GM23338 (cell line): ENCODE results near the gene FOXA2. TPM values are rescaled to one million over a fixed set of nuclear protein-coding genes. Genes with fewer than 3 reads are reported as not detected.
A peak's percentile ranks its signal among the peaks of the same experiment; 100 is the strongest.

ENCODE experiments used
- ATAC-seq: fragments of 200-7000 bp; cut with Tn5 transposase; 3 replicates; pipeline ENCODE4 v1.9.1; 2020
- DNase-seq: peaks from one replicate; pipeline ENCODE4 v3.0.0-alpha.2; 2015; ENCODE audit warnings: low spot score
- H2AFZ ChIP-seq: fragments of 200-600 bp; sonication (generic); 2 replicates; pipeline ENCODE4 v1.8.0; 2016; ENCODE audit warnings: antibody characterized with exemption, mild to moderate bottlenecking, moderate library complexity
- H3F3A ChIP-seq: fragments of 200-600 bp; sonication (generic); replicated peaks from 2 replicates; pipeline ENCODE4 v1.8.0; 2017; ENCODE audit warnings: antibody characterized with exemption, mixed run types, low read depth
- H3K27ac ChIP-seq: fragments of 200-600 bp; sonication (generic); 2 replicates; pipeline ENCODE4 v1.6.1; 2016; ENCODE audit warnings: low read depth
- H3K27me3 ChIP-seq: fragments of 200-600 bp; sonication (generic); 2 replicates; pipeline ENCODE4 v1.8.0; 2016; ENCODE audit warnings: mild to moderate bottlenecking, mixed run types, moderate library complexity; ENCODE audit not compliant: insufficient read depth
- H3K36me3 ChIP-seq: fragments of 200-600 bp; sonication (generic); 2 replicates; pipeline ENCODE4 v1.8.0; 2016; ENCODE audit warnings: mild to moderate bottlenecking; ENCODE audit not compliant: insufficient read depth
- H3K4me1 ChIP-seq: fragments of 200-600 bp; sonication (generic); 2 replicates; pipeline ENCODE4 v1.8.0; 2016; ENCODE audit warnings: mild to moderate bottlenecking, moderate library complexity; ENCODE audit not compliant: insufficient read depth
- H3K4me2 ChIP-seq: fragments of 200-600 bp; sonication (generic); 2 replicates; pipeline ENCODE4 v1.7.1; 2017; ENCODE audit warnings: mixed run types
- H3K4me3 ChIP-seq: fragments of 200-600 bp; sonication (generic); 2 replicates; pipeline ENCODE4 v1.6.1; 2016; ENCODE audit warnings: mixed run types
- H3K79me2 ChIP-seq: fragments of 200-600 bp; sonication (generic); replicated peaks from 2 replicates; pipeline ENCODE4 v1.8.0; 2017; ENCODE audit warnings: mild to moderate bottlenecking; ENCODE audit not compliant: insufficient read depth
- H3K9me2 ChIP-seq: fragments of 200-600 bp; sonication (generic); 2 replicates; pipeline ENCODE4 v1.8.0; 2017; ENCODE audit not compliant: insufficient read depth
- H4K20me1 ChIP-seq: fragments of 200-600 bp; sonication (generic); replicated peaks from 2 replicates; pipeline ENCODE4 v1.8.0; 2017; ENCODE audit warnings: mild to moderate bottlenecking; ENCODE audit not compliant: insufficient read depth
- H3K27ac Mint-ChIP-seq: 2 replicates; pipeline ENCODE4 v1.8.0; 2020; ENCODE audit warnings: inconsistent platforms, mild to moderate bottlenecking, moderate library complexity, mixed read lengths
- H3K27me3 Mint-ChIP-seq: 3 replicates; pipeline ENCODE4 v1.8.0; 2022; ENCODE audit warnings: low read depth, mild to moderate bottlenecking, moderate library complexity, mixed read lengths, inconsistent platforms; ENCODE audit not compliant: insufficient read depth, poor library complexity
- H3K36me3 Mint-ChIP-seq: 3 replicates; pipeline ENCODE4 v1.8.0; 2021; ENCODE audit warnings: low read depth, mild to moderate bottlenecking, inconsistent platforms, moderate library complexity, mixed read lengths
- H3K4me1 Mint-ChIP-seq: 3 replicates; pipeline ENCODE4 v1.8.0; 2020; ENCODE audit warnings: mild to moderate bottlenecking, inconsistent platforms, mixed read lengths
- H3K4me3 Mint-ChIP-seq: 3 replicates; pipeline ENCODE4 v1.8.0; 2021; ENCODE audit warnings: moderate library complexity, mild to moderate bottlenecking, inconsistent platforms, mixed read lengths
- H3K9me3 Mint-ChIP-seq: 3 replicates; pipeline ENCODE4 v1.8.0; 2020; ENCODE audit warnings: moderate library complexity, mild to moderate bottlenecking, inconsistent platforms, mixed read lengths
- CREB1 ChIP-seq: fragments of 250-450 bp; sonication (Bioruptor Pico); IDR thresholded peaks from 2 replicates; pipeline ENCODE4 v1.5.0; 2020; ENCODE audit warnings: low read depth, mild to moderate bottlenecking, moderate library complexity
- EZH2 ChIP-seq: fragments of 200-600 bp; sonication (generic); IDR thresholded peaks from one replicate; pipeline ENCODE4 v1.8.0; 2017; ENCODE audit warnings: antibody characterized with exemption, mild to moderate bottlenecking, low read depth; ENCODE audit not compliant: unreplicated experiment
- EZH2phosphoT487 ChIP-seq: fragments of 200-600 bp; sonication (generic); IDR thresholded peaks from one replicate; pipeline ENCODE4 v1.8.1; 2018; ENCODE audit warnings: antibody characterized with exemption; ENCODE audit not compliant: unreplicated experiment
- JUNB ChIP-seq: IDR thresholded peaks from one replicate; pipeline ENCODE4 v1.6.1; 2016; ENCODE audit warnings: antibody characterized with exemption; ENCODE audit not compliant: unreplicated experiment
- POLR2AphosphoS5 ChIP-seq: IDR thresholded peaks from 2 replicates; pipeline ENCODE4 v1.6.1; 2016; ENCODE audit warnings: antibody characterized with exemption, low read depth
- STAT1 ChIP-seq: IDR thresholded peaks from one replicate; pipeline ENCODE4 v1.6.1; 2016; ENCODE audit warnings: antibody characterized with exemption; ENCODE audit not compliant: unreplicated experiment
- ZNF114 ChIP-seq: fragments of 250-450 bp; sonication (Bioruptor Pico); IDR thresholded peaks from 2 replicates; pipeline ENCODE4 v1.5.0; 2020; ENCODE audit warnings: mild to moderate bottlenecking, moderate library complexity
- ZNF331 ChIP-seq: fragments of 250-450 bp; sonication (Bioruptor Pico); IDR thresholded peaks from 2 replicates; pipeline ENCODE4 v1.5.0; 2020; ENCODE audit warnings: low read depth, mild to moderate bottlenecking, moderate library complexity
- polyA plus RNA-seq: library from polyadenylated mRNA; unstranded; fragments of >200 nt; fragmentation: Nextera tagmentation; extraction: Ambion mirVana; gene quantifications from 2 replicates; pipeline ENCODE4 v1.2.1, GENCODE V29; 2016
- total RNA-seq: library from RNA; depleted of rRNA; stranded (reverse); fragments of >200 nt; shearing (Covaris generic); gene quantifications from 2 replicates; pipeline ENCODE4 v1.2.3, GENCODE V29; 2014
- TF ChIP-seq, protein P1 (sequence below), 2 experiments: fragments of 200-600 bp in 1 of 2; sonication (generic) in 1 of 2; conservative IDR thresholded peaks; 2 replicates each; pipeline versions ENCODE4 v1.5.1 to v1.6.1; 2016 to 2017; ENCODE audit warnings: antibody characterized with exemption in 2 of 2, low read depth in 2 of 2, mild to moderate bottlenecking in 2 of 2, moderate library complexity in 1 of 2
- TF ChIP-seq, protein P2 (sequence below): IDR thresholded peaks from one replicate; pipeline ENCODE4 v1.6.1; 2018; ENCODE audit warnings: antibody characterized with exemption; ENCODE audit not compliant: unreplicated experiment
- TF ChIP-seq, protein P3 (sequence below): IDR thresholded peaks from 2 replicates; pipeline ENCODE4 v1.6.1; 2016; ENCODE audit warnings: antibody characterized with exemption
- TF ChIP-seq, protein P4 (sequence below): fragments of 250-450 bp; sonication (Bioruptor Pico); IDR thresholded peaks from 2 replicates; pipeline ENCODE4 v1.5.0; 2020; ENCODE audit warnings: mild to moderate bottlenecking, moderate library complexity

Gene FOXA2
- total and polyA plus RNA-seq, 2 experiments from 2014 or later = not detected

DNA sequence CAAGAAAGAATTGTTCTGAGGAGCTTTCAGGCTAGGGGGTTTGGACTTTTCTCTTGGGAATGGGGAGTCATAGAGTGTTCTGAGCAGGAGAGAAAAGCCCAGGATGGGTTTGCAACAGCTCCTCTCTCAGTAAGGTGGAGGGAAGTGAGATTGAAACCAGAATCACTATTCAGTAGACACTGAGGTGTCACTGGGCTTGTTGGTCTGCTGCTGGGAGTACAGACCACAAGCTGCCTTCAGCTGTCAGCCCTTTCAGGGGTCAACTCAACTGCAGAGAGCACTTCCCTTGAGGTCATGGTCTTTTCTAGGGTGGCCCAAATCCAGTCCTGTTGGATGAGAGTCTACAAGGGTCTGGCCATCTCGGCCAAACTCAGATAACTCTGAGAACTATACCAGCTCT lies 12.9 kb upstream of the FOXA2 start (continued):
- TF ChIP-seq, protein P1, sequence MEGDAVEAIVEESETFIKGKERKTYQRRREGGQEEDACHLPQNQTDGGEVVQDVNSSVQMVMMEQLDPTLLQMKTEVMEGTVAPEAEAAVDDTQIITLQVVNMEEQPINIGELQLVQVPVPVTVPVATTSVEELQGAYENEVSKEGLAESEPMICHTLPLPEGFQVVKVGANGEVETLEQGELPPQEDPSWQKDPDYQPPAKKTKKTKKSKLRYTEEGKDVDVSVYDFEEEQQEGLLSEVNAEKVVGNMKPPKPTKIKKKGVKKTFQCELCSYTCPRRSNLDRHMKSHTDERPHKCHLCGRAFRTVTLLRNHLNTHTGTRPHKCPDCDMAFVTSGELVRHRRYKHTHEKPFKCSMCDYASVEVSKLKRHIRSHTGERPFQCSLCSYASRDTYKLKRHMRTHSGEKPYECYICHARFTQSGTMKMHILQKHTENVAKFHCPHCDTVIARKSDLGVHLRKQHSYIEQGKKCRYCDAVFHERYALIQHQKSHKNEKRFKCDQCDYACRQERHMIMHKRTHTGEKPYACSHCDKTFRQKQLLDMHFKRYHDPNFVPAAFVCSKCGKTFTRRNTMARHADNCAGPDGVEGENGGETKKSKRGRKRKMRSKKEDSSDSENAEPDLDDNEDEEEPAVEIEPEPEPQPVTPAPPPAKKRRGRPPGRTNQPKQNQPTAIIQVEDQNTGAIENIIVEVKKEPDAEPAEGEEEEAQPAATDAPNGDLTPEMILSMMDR (conservative IDR thresholded peaks at IDR 0.05; ENCODE audit: low read depth in 2 of 2) = no peak
- TF ChIP-seq JUNB (no peak), EZH2phosphoT487 (no peak)

DNA sequence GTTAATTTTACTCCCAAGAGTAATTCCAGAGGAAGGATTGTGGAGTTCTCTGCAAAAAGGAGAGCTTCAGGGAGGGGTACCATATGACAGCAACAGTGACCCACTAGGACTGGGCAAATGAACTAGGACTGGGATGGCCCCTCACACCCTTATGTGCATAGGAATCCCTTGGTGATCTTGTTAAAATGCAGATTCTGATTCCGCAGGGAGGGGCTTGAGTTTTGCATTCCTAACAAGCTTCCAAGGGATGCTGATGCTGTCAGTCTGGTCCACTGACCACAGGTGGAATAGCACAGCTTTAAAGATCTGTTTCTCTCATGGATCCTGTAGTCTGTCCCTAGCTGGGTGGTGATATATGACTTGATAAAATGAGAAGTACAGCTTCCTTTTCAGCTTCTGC lies 6.3 kb upstream of the FOXA2 start:
- H3K4me1 Mint-ChIP-seq = peaks cover 51% of the 10 kb centered on the region
- H3K36me3 Mint-ChIP-seq = no peaks in the 10 kb centered on the region; the same call in 2 of the 3 replicates
- peaks cover 5% of the 10 kb centered on the region; the same call in 2 of the 3 replicates for H3K9me3 Mint-ChIP-seq
- H3F3A ChIP-seq = peaks cover 5% of the 10 kb centered on the region; the same call in 1 of the 2 replicates
- peaks cover 71% of the 10 kb centered on the region for H3K27me3 ChIP-seq
- no peak for TF ChIP-seq EZH2
- no peak for TF ChIP-seq POLR2AphosphoS5
- TF ChIP-seq ZNF331 = no peak
- no peak for TF ChIP-seq JUNB
- TF ChIP-seq, protein P2, sequence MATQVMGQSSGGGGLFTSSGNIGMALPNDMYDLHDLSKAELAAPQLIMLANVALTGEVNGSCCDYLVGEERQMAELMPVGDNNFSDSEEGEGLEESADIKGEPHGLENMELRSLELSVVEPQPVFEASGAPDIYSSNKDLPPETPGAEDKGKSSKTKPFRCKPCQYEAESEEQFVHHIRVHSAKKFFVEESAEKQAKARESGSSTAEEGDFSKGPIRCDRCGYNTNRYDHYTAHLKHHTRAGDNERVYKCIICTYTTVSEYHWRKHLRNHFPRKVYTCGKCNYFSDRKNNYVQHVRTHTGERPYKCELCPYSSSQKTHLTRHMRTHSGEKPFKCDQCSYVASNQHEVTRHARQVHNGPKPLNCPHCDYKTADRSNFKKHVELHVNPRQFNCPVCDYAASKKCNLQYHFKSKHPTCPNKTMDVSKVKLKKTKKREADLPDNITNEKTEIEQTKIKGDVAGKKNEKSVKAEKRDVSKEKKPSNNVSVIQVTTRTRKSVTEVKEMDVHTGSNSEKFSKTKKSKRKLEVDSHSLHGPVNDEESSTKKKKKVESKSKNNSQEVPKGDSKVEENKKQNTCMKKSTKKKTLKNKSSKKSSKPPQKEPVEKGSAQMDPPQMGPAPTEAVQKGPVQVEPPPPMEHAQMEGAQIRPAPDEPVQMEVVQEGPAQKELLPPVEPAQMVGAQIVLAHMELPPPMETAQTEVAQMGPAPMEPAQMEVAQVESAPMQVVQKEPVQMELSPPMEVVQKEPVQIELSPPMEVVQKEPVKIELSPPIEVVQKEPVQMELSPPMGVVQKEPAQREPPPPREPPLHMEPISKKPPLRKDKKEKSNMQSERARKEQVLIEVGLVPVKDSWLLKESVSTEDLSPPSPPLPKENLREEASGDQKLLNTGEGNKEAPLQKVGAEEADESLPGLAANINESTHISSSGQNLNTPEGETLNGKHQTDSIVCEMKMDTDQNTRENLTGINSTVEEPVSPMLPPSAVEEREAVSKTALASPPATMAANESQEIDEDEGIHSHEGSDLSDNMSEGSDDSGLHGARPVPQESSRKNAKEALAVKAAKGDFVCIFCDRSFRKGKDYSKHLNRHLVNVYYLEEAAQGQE = no peak
- no peak for TF ChIP-seq STAT1
- TF ChIP-seq, protein P3, sequence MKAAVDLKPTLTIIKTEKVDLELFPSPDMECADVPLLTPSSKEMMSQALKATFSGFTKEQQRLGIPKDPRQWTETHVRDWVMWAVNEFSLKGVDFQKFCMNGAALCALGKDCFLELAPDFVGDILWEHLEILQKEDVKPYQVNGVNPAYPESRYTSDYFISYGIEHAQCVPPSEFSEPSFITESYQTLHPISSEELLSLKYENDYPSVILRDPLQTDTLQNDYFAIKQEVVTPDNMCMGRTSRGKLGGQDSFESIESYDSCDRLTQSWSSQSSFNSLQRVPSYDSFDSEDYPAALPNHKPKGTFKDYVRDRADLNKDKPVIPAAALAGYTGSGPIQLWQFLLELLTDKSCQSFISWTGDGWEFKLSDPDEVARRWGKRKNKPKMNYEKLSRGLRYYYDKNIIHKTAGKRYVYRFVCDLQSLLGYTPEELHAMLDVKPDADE = no peak
- TF ChIP-seq ZNF114 = no peak
- no peak for TF ChIP-seq CREB1 (CRISPR knock-in tag)
- TF ChIP-seq, protein P4, sequence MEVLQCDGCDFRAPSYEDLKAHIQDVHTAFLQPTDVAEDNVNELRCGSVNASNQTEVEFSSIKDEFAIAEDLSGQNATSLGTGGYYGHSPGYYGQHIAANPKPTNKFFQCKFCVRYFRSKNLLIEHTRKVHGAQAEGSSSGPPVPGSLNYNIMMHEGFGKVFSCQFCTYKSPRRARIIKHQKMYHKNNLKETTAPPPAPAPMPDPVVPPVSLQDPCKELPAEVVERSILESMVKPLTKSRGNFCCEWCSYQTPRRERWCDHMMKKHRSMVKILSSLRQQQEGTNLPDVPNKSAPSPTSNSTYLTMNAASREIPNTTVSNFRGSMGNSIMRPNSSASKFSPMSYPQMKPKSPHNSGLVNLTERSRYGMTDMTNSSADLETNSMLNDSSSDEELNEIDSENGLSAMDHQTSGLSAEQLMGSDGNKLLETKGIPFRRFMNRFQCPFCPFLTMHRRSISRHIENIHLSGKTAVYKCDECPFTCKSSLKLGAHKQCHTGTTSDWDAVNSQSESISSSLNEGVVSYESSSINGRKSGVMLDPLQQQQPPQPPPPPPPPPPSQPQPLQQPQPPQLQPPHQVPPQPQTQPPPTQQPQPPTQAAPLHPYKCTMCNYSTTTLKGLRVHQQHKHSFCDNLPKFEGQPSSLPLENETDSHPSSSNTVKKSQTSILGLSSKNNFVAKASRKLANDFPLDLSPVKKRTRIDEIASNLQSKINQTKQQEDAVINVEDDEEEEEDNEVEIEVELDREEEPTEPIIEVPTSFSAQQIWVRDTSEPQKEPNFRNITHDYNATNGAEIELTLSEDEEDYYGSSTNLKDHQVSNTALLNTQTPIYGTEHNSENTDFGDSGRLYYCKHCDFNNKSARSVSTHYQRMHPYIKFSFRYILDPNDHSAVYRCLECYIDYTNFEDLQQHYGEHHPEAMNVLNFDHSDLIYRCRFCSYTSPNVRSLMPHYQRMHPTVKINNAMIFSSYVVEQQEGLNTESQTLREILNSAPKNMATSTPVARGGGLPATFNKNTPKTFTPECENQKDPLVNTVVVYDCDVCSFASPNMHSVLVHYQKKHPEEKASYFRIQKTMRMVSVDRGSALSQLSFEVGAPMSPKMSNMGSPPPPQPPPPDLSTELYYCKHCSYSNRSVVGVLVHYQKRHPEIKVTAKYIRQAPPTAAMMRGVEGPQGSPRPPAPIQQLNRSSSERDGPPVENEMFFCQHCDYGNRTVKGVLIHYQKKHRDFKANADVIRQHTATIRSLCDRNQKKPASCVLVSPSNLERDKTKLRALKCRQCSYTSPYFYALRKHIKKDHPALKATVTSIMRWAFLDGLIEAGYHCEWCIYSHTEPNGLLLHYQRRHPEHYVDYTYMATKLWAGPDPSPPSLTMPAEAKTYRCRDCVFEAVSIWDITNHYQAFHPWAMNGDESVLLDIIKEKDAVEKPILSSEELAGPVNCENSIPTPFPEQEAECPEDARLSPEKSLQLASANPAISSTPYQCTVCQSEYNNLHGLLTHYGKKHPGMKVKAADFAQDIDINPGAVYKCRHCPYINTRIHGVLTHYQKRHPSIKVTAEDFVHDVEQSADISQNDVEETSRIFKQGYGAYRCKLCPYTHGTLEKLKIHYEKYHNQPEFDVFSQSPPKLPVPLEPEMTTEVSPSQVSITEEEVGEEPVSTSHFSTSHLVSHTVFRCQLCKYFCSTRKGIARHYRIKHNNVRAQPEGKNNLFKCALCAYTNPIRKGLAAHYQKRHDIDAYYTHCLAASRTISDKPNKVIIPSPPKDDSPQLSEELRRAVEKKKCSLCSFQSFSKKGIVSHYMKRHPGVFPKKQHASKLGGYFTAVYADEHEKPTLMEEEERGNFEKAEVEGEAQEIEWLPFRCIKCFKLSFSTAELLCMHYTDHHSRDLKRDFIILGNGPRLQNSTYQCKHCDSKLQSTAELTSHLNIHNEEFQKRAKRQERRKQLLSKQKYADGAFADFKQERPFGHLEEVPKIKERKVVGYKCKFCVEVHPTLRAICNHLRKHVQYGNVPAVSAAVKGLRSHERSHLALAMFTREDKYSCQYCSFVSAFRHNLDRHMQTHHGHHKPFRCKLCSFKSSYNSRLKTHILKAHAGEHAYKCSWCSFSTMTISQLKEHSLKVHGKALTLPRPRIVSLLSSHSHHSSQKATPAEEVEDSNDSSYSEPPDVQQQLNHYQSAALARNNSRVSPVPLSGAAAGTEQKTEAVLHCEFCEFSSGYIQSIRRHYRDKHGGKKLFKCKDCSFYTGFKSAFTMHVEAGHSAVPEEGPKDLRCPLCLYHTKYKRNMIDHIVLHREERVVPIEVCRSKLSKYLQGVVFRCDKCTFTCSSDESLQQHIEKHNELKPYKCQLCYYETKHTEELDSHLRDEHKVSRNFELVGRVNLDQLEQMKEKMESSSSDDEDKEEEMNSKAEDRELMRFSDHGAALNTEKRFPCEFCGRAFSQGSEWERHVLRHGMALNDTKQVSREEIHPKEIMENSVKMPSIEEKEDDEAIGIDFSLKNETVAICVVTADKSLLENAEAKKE (CRISPR knock-in tag) = no peak
- 0 out of 2 replicates have a peak, but pooled peaks cover 3% of the 10 kb centered on the region for H4K20me1 ChIP-seq
- H3K4me1 ChIP-seq = peaks cover 65% of the 10 kb centered on the region
- DNase-seq (peak; percentile 79), ATAC-seq (peak; percentile 43)
- no peak overlapping the region for H2AFZ ChIP-seq
- H3K27ac Mint-ChIP-seq = no peak overlapping the region
- no peaks in the 10 kb centered on the region for H3K79me2 ChIP-seq
- H3K4me2 ChIP-seq = peak overlapping the region; percentile 69
- H3K27ac ChIP-seq = no peak overlapping the region
- H3K4me3 ChIP-seq = peak overlapping the region; percentile 29; the same call in 1 of the 2 replicates
- H3K4me3 Mint-ChIP-seq = peak overlapping the region; percentile 7; the same call in 1 of the 3 replicates
- H3K27me3 Mint-ChIP-seq = peaks cover 53% of the 10 kb centered on the region
- H3K9me2 ChIP-seq = no peaks in the 10 kb centered on the region
- no peaks in the 10 kb centered on the region for H3K36me3 ChIP-seq
